GM19452 (cell line): ENCODE data around the gene SLC24A4.

Experiments
- ATAC-seq: cut with Tn5 transposase; IDR thresholded peaks from one replicate; pipeline ENCODE4 v1.9.1; 2021; ENCODE audit not compliant: unreplicated experiment

SLC24A4 gene

DNA sequence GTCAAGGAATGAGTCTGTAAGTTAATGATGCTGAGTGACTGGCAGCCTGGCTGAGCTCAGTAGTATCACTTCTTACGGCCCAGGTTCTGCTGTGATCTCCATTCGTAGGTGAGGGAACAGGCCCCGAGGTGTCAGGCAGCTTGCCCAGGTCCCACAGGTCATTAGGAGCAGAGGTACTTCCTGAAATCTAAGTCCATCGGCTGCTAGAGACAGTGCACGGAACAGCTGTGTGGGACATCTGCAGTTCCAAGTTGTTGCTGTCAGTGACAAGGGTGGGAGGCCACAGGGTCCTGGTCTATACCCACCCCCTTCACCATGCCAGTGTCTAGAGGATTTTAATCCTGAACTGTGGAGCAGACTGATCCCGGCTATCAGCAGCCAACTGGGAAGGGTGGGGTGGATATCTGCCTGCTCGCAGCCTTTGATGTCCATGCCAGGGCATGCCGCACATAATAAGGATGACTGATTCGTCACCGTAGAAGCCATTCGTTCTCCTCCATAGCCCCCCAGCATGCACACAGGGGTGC is 108.3 kb downstream of the SLC24A4 start:
- no peak for ATAC-seq

DNA sequence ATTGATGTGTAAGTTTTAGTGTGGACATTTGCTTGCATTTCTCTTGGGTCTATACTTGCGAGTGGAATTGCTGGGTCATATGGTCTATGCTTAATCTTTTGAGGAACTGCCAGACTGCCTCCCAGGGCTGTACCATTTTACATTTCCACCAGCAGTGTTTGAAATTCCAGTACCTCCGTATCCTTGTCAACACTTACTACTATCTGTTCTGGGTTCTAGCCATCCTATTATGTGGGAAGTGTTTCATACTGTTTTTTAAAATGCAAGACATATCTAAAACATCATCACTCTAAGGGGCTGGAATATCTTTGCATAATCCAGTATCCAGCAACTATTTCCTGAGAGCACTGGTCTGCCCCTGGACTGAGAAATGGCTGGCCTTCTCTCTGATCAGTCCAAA is 110.4 kb downstream of the SLC24A4 start:
- ATAC-seq = no peak

DNA sequence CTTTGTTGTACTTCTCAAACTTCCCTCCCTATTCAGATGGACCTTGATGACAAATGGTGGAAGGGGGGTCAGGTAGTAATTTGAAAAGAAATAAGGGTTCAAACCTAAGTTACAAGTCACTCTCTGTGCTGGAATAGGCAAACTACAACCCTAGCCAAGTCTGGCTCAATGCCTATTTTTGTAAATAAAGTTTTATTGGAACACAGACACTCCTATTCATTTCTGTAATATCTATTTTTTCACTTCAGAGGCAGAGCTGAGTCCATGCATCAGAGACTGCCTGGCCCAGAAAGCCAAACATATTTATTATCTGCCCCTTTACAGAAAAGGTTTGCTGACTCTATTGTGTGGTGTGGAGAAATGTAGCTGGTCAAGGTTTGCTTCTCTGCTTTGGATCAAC is 112.2 kb downstream of the SLC24A4 start:
- no peak for ATAC-seq

DNA sequence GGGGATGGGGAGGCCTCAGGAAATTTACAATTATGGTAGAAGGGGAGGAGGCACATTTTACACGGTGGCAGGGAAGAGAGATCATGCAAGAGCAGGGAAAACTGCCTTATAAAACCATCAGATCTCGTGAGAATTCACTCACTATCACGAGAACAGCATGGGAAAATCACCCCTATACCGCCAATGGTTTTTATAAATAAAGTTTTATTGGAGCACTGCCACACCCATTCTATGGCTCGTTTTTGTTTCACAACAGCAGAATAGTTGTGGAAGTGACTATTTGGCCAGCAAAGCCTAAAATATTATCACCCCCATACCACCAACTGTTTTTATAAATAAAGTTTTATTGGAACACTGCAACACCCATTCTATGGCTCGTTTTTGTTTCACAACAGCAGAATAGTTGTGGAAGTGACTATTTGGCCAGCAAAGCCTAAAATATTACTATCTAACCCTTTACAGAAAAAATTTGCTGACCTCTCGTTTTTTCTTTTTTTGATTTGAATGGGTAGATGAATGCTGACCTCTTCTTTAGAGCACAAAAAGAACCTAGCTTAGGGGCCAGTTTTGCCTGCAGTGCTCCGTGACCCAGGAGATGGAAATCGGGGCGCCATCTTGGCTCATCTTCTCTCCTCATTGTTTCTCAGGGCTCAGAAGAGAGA is 113.3 kb downstream of the SLC24A4 start:
- ATAC-seq = no peak

DNA sequence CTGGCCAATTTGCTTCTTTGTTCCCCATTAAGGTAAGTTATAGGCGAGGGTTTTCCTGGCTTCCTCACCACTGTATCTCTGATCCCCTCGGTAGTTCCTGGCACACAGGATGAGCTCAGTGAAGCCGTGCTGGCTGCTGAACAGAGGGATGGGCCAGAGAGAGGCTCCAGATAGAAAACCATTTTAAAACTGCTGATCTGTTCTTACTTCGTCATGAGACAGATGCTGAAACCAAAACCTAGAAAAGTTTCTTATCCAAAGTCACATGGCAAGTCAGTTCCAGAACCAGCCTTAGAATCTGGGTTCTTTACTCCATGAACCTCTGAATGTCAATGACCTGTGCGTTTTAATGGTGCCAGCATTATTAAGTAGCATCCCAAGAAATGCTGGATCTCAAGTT is 114.3 kb downstream of the SLC24A4 start:
- no peak for ATAC-seq

DNA sequence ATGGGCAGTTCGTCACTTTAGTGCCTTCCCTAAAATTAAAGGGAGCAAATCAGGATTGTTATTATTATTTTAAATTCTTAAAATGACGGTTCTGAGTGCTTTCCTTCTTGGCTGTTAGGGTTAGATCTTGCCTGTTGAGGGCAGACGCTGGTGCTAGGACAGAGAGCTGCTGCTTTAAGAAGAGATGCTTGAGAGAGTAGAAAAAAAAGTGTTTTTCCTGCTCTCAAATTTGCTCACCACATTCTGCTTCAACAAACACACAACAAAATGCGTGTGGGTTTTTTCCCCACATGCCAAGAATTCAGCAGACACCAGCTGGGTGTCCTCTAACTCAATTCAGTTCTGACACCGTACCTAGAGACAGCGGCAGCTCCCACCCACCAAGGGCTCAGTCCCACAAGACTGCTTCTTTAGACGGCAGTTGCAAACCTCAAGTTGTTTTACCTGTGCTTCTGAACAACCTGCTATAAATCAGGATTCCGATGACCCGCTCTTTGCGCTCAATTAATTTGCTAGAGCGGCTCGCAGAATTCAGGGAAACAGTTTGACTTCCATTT is 114.8 kb downstream of the SLC24A4 start:
- ATAC-seq = no peak

DNA sequence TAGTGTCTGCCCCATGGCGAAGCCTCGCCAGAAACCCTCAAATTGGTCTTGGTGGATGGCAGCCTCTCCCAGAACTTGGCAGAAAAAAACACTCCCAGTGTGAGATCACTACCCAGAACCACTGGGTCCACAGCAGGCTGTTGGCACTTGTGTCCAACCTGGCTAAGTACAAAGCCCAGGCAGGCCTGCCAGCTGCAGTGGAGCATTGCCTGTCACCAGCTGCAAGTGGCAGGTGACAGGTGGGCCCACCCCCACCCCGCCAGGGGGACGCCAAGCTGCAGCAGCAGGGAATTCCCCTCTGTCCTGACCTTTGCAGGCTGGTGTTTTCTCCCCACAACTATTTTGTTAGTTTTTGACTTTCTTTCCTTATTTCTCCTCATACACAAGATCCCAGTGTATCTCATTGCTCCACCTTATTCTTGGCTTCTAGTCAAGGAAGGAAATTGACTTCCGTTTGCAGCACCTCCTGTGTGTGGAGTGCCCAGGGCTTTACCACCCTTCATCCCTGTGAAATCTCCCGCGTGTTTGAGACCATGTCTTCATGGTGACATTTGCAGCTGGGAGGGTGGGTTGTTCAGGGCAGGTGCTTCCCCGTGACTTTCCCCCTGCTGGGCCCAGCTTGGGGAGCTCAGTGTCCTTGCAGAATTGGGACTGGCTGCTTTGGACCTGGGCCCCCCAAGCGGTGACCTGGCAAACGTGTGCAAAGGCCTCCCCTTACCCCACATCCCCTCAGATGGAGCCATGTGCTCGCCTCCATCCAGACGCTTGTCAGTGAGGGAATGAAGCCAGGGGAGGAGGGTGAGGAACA is 116.8 kb downstream of the SLC24A4 start:
- no peak for ATAC-seq

DNA sequence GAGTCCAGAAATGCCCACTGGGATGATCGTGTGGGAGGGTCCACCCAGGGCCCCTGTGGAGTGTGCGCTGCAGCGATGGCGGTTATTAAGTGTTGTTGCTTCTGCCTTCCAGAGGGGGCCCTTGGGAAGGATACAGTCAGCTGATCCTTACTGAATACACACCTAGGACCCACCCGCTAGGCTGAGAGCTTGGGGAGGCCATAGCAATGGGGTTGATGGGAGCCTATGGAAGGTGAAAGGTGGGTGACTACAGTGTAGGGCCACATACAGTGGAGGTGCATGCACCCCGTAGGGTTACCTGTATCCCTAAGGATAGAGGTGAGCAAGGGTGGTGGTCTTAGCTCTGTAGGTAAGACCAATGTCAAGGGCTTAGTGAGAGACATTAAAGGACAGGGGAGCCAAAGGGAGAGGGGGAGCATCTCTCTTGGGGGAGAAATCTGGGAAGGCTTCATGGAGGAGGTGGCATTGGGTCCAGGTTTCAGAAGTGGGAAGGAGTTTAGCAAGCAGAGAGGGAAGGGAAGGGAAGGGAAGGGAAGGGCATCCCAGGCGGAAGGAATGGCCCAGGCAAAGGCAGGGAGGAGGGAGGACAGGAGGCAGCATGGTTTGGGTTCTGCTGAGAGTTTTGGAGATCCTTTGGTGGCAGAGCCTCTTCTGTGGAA is 117.5 kb downstream of the SLC24A4 start:
- no peak for ATAC-seq

DNA sequence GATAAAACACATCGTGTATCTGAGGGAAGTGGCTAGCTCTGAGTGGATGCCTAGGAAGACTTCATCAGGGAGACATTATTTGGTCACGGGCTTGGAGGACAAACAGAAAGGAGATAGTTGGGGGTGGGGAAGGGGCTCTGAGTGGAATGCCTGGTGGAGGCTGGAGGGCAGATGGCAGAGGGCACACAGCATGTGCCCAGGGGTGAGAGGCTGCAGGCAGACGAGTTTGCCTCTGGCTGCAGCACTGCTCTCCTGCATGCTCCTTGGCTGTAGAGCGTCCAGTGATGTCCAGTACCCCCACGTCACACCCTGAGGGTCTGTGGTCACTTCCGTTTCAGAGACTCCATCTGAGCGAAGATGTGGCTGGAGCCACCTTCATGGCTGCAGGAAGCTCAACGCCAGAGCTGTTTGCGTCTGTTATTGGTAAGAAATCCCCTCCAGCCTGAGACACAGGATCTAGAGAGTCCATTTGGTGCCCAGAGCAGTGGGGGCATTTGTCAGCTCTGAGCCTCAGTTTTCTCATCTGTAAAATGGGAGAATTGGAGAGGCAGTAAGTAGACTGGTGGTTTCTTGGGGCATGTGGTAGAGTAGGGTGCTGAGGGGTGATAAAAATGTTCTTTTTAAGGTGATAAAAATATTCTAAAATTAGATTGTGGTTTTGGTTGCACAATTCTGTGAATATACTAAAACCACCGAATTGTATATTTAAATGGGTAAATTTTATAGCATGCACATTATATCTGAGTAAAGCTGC is 119.0 kb downstream of the SLC24A4 start:
- ATAC-seq = no peak

DNA sequence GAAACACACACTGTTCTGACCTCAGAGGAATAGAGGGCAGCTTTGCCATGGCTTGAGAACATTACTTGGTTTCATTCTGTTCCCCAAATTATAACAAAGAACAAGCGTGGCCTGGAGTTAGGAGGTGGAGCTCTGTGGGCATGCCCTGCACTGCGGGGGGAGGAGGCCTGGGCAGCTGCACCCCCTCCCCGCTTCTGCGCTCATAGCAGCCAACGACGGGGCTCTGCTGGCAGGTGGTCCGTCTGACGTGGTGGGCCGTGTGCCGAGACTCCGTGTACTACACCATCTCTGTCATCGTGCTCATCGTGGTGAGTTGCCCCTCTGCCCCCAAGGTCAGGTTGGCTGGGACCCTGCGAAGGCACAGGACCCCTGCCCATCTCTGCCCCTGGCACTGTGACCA is 120.2 kb downstream of the SLC24A4 start:
- no peak for ATAC-seq

DNA sequence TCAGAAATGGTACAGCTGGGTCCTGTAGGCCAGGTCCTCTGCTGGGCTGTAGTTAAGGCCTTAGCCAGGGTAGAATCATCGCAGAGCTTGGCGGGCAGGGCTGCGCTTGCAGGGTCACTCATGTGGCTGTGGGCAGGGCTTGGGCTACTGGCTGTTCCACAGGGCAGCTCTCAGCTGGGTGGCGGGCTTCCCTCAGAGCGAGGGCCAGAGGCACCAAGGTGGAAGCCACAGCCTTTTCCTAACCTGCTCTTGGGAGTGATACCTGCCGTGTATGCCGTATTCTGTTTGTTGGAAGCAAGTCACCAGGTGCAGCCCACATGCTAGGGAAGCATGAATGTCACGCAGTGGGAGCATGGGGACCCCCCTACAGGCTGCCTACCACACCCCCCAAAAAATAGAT is 120.8 kb downstream of the SLC24A4 start:
- no peak for ATAC-seq

DNA sequence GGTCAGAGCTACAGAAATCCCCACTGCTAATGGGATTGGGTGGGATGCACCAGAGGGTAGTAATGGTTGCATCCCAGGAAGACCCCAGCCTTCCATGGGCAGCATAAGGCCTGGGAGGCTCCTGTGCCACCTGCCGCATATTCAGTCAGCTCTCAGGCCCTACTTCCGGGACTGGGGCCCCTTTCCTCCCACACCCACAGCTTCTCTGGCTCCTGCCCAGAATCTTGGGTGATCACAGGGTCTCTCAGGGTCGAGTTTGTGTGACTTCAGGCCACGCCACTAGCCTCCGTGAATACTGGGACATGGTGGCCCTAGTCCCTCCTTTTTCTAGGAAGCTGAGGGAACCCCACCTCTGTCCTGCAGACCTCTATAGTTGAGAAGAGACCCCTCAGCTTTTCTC is 123.8 kb downstream of the SLC24A4 start:
- no peak for ATAC-seq

DNA sequence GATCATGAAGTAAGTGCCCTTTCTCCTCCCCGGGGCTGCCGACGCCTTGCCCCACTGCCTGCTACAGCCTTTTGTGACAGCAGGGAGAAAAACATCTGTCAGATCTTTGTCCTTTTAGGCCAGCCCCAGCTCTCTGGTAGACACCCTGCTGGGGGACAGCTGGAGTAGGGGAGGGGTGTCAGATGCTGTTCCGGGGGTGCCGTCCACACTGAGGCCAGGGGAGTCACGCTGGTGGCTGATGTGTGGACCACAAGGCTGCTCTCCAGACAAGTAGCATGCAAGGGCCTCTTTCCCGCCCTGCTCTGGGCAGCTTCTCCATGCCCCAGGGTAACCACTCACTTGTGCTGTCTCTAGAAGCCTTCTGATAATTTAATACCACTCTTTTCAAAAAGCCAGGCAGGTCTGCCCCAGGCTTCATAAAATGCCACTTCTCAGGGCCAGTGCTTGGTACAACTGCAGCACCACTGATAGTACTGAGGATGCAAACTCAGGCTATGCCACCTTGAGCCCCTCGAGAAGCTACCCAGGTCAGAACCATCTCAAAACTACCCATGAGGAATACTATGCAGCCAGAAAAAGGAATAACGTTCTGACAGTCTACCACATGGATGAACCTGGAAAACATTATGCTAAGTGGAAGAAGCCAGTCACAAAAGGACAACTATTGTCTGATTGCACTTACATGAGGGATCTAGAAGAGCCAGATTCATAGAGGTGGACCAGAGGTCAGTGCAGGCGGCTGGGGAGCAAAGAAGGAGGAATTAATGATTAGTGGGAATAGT is 124.6 kb downstream of the SLC24A4 start:
- no peak for ATAC-seq

DNA sequence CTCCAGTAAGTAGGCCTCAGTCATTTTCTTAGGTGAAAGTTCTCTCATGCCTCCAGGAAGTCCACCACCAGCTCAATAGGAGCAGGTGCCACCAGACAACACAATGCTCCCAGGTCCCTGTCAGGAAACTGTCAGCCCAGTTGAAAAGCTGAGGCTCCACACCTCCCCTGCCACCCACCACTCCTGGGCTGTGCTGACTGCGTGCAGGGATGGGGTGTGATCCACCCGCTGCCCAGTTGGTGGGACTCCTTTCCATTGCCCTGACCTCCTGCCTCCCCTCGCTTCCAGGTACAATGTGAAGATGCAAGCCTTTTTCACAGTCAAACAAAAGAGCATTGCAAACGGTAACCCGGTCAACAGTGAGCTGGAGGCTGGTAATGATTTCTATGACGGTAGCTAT is 125.8 kb downstream of the SLC24A4 start:
- ATAC-seq = no peak

DNA sequence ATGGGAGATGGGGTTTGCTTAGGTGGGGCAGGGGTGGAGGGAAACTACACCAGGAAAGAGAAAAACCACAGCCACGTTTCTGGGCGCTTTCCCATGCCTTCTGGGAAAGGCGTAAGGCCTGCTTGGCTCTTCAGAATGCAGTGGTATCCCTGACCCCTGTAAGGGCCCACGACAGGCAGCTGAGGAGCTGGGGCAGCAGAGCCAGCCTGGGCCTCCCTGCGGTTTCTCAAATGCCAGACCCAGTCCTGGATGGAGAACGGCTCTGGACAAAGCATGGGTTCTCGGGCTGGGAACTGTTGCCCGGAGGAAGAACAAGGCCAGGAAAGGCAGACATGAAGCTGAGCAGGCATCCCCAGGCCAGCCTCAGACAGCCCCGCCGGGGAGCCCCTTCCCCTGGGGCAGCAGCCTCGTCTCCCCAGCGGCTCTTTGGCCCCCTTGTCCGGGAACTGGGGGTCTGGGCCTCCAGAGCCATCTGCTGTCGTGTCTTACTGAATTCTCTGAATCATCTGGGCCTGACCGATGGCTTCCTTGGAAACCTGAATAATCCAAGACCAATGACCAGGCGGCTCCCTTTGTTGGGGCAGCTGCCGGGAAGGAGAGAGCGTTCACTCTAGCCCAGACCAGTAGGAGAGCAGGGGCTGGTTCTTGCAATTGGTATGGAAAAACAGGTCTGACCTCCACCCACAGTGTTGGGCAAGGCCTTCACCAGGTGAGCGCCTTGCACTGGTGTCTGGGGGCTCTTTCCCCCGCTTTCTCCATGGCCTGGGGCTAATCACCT is 126.6 kb downstream of the SLC24A4 start:
- no peak for ATAC-seq

DNA sequence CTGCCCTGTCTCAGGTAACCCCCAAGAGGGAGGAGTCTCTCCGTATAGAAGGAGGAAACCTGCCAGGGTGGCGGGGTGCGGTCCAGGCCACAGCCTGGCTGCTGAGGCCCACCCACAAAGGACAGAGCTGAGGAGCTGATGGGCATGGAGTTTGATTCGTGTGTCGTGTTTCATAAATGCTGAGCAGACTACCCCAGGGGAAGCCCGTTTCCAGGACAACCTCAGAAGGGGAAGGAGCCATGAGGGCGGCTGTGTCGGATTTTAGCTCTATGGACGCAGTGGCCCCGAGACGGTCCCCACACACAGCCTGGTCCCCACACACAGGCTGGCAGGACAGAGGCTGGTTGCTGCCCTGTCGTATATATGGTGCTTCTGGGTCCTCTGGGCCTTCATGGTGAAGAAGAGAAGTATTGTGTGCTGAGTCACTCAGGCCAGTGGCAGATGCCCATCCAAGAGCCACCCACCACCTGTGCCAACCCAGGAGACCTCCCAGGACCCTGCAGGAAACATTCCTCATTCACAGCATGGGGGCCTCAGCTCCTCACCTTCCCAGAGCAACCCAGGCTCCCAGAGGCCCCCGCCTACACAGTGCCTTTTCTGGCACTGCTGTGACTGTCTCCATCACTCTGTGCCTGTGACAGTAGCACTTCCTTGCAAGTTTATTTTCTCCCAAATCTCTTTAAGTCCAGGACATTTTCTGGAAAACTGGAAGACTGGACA is 127.5 kb downstream of the SLC24A4 start:
- no peak for ATAC-seq

DNA sequence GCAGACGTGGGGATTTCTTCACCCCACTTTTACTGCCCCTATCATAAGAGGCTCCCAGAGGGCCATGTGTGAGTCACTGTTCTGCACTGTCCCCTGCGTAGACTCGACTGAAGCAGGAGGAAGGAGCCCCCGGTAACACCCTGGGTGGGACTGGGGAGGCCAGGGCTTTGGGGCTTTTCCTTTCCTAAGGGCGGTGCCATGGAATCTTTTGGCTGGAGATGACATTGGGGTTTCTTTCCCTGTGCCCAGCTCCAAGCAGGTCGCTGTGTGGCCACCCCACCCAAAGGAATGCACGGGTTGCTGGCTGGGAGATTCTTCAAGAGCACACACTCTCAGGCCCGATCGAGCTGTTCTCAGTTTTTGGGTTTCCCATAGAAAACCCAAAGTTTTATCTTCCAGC is 128.3 kb downstream of the SLC24A4 start:
- ATAC-seq = no peak

DNA sequence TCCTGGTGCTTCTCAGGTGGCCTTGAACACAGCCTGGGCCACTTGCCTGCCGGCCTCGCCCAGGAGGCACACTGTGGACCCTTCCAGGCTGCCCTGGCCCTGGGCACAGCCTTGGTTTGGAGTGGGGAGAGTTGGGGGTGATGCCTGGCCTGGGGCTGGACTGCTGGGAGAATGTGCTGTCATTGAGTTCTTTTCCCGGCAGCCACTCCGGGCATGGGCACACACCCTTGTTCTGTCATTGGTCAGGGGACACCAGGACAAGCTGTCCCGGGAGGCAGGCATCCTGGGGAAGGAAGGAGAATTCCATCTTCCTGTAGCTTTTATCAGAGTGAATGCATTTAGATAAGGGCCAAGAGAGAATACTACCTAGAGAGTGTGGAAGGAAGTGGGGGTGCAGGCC is 128.8 kb downstream of the SLC24A4 start:
- no peak for ATAC-seq

DNA sequence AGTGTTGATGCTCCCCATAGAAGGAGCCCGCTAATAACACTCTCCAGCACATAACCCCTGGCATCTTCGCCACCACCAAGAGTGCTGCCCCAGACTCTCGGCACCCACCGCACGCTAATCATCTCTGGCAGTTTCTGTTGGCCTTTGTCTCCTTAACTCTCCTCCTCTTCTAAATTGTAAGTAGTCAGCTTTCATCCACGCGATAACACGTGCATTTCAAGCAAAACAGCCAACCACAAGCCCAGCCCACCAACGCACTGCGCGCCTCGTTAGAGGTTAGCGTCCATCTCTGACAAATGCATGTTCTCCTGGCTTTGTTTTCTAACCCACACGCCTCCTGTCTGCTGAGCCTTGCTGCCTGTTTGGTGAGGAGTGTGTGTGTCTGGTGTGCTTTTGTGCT is 129.5 kb downstream of the SLC24A4 start:
- no peak for ATAC-seq
